C4-2B (cell line): ENCODE results near the gene GRK3.

Experiments used
- CTCF ChIP-seq: fragments of 450-650 bp; conservative IDR thresholded peaks from 2 replicates; pipeline ENCODE4 v1.5.1; 2017; ENCODE audit warnings: mild to moderate bottlenecking
- ZFX ChIP-seq: fragments of 450-650 bp; IDR thresholded peaks from 2 replicates; pipeline ENCODE4 v1.6.1; 2017

DNA sequence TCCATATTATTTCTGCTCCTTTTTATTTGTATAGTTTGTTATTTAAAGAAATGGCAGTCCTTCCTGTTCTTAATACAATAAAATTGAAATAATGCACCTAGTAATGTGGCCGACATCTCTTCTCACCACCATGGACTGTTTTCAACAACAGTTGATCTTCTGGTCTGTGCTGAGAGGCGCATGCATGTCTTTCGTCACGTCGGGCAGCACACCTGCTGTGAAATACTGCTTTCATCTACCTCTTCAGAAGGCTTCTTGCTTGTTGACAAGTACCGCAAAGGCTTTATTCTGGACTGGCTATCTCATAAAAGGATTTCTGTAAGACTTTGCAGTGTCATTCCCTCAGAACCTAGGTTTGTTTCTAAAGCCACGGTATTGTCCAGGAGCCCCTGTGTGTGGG, 163.6 kb downstream of the GRK3 start:
- no peak for TF ChIP-seq CTCF
- TF ChIP-seq ZFX = no peak
